ENCODE measurements around the gene COL20A1.

GRCh38 chr20:63258781-63259180, 34.2 kb upstream of the COL20A1 start:
- TF ChIP-seq EZH2 (IDR thresholded peaks at IDR 0.05; ENCODE audit: insufficient read depth, poor library complexity, severe bottlenecking) (no peak), EZH2phosphoT487 (IDR thresholded peaks at IDR 0.05; ENCODE audit: insufficient read depth, low read depth) (no peak)
